PC-3 (cell line): ENCODE data around the gene AIG1. TPM values are rescaled to one million over a fixed set of nuclear protein-coding genes. Genes with fewer than 3 reads are reported as not detected.

ENCODE experiments used
- ATAC-seq: fragments of 200-7000 bp; cut with Tn5 transposase; 2 replicates; pipeline ENCODE4 v1.9.1; 2020; ENCODE audit warnings: mild to moderate bottlenecking, moderate library complexity
- BruUV-seq: library from RNA; stranded (reverse); fragments of 400-500 nt; replicated peaks from 2 replicates; lab custom pipeline; 2021; lab: Mats Ljungman, UMichigan
- CTCF ChIA-PET: fragments of 300-600 bp; sonication (Branson Sonifier 250); formaldehyde crosslinking; loops from one replicate; lab custom pipeline; 2022; ENCODE audit warnings: antibody characterized with exemption; lab: Charles Lee
- POLR2A ChIA-PET: fragments of 300-600 bp; sonication (Branson Sonifier 250); formaldehyde crosslinking; loops from one replicate; lab custom pipeline; 2022; ENCODE audit warnings: antibody characterized with exemption; ENCODE audit not compliant: unreplicated experiment; lab: Charles Lee
- DNase-seq: peaks from one replicate; pipeline ENCODE4 v3.0.0-alpha.2; 2015
- H2AFZ ChIP-seq: fragments of 300-600 bp; sonication (generic); 2 replicates; pipeline ENCODE4 v1.6.0; 2016; ENCODE audit warnings: antibody characterized with exemption, low read length
- H3F3A ChIP-seq: fragments of 300-600 bp; sonication (generic); one replicate; pipeline ENCODE4 v1.6.0; 2017; ENCODE audit warnings: antibody characterized with exemption, low read length, control low read depth, mild to moderate bottlenecking; ENCODE audit not compliant: unreplicated experiment
- H3K27ac ChIP-seq: fragments of 300-600 bp; sonication (generic); 2 replicates; pipeline ENCODE4 v1.5.1; 2016; ENCODE audit warnings: mild to moderate bottlenecking, low read length
- H3K27me3 ChIP-seq: fragments of 300-600 bp; sonication (generic); 2 replicates; pipeline ENCODE4 v1.6.1; 2016; ENCODE audit warnings: low read length, mixed read lengths
- H3K36me3 ChIP-seq: fragments of 300-600 bp; sonication (generic); 2 replicates; pipeline ENCODE4 v1.6.1; 2016; ENCODE audit warnings: low read depth, mixed run types, low read length, mixed read lengths
- H3K4me1 ChIP-seq: fragments of 300-600 bp; sonication (generic); 2 replicates; pipeline ENCODE4 v1.5.1; 2016; ENCODE audit warnings: low read length; ENCODE audit not compliant: insufficient read depth
- H3K4me2 ChIP-seq: fragments of 300-600 bp; sonication (generic); 2 replicates; pipeline ENCODE4 v1.6.0; 2016; ENCODE audit warnings: low read length
- H3K4me3 ChIP-seq: fragments of 300-600 bp; sonication (generic); 2 replicates; pipeline ENCODE4 v1.5.1; 2016; ENCODE audit warnings: mild to moderate bottlenecking, low read length, mixed read lengths
- H3K79me2 ChIP-seq: fragments of 300-600 bp; sonication (generic); 2 replicates; pipeline ENCODE4 v1.6.1; 2017; ENCODE audit warnings: low read length, mixed read lengths
- H3K9ac ChIP-seq: fragments of 300-600 bp; sonication (generic); 2 replicates; pipeline ENCODE4 v1.6.0; 2016; ENCODE audit warnings: mild to moderate bottlenecking, low read length
- H3K9me2 ChIP-seq: fragments of 300-600 bp; sonication (generic); replicated peaks from 2 replicates; pipeline ENCODE4 v1.6.1; 2016; ENCODE audit warnings: mixed run types, low read length, mixed read lengths
- H3K9me3 ChIP-seq: fragments of 300-600 bp; sonication (generic); 2 replicates; pipeline ENCODE4 v1.6.1; 2016; ENCODE audit warnings: low read length, mixed read lengths
- H4K20me1 ChIP-seq: fragments of 300-600 bp; sonication (generic); 2 replicates; pipeline ENCODE4 v1.6.1; 2016; ENCODE audit warnings: low read length, mixed read lengths
- EZH2 ChIP-seq: fragments of 300-600 bp; sonication (generic); IDR thresholded peaks from one replicate; pipeline ENCODE4 v1.6.1; 2017; ENCODE audit warnings: antibody characterized with exemption, mild to moderate bottlenecking, low read length; ENCODE audit not compliant: unreplicated experiment
- EZH2phosphoT487 ChIP-seq: fragments of 300-600 bp; sonication (generic); IDR thresholded peaks from 2 replicates; pipeline ENCODE4 v1.6.1; 2018; ENCODE audit warnings: mild to moderate bottlenecking, antibody characterized with exemption, low read length, borderline replicate concordance
- intact Hi-C: fragments of 100-400 bp; cut with micrococcal nuclease; formaldehyde crosslinking; loops from 2 replicates; pipeline ENCODE4 v1.9.0; 2023
- total RNA-seq: library from RNA; depleted of rRNA; stranded (reverse); fragments of >200 nt; gene quantifications from 2 replicates; pipeline ENCODE4 v1.2.3, GENCODE V29; 2014
- TF ChIP-seq, protein P1 (sequence below): fragments of 300-600 bp; sonication (generic); conservative IDR thresholded peaks from 2 replicates; pipeline ENCODE4 v1.5.1; 2017; ENCODE audit warnings: antibody characterized with exemption, low read depth, mild to moderate bottlenecking, low read length

The AIG1 gene
- total RNA-seq, 1 experiment from 2014 or later, result 32.7 TPM

DNA sequence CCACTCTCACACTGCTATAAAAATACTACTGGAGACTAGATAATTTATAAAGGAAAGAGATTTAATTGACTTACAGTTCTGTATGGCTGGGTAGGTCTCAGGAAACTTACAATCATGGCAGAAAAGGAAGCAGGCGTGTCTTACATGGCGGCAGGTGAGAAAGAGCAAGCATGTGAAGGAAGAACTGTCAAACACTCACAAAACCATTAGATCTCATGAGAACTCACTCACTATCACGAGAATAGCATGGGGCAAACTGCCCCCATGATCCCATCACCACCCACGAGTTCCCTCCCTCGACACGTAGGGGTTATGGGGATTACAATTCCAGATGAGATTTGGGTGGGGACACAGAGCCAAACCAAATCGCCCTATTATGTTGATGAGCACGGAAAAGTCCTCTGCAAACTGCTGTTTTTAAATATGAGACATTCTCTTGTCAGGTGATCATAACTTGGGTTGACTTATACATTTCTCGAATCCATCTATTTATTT is 133.5 kb downstream of the AIG1 start:
- Histone ChIP-seq H3F3A (no peaks in the 10 kb centered on the region), H3K36me3 (no peaks in the 10 kb centered on the region), H3K4me3 (no peak overlapping the region), H3K9me3 (no peaks in the 10 kb centered on the region), H3K27me3 (no peaks in the 10 kb centered on the region), H3K27ac (no peak overlapping the region), H3K79me2 (no peaks in the 10 kb centered on the region), H4K20me1 (no peaks in the 10 kb centered on the region), H3K9me2 (no peaks in the 10 kb centered on the region), H3K4me1 (no peaks in the 10 kb centered on the region; the same call in 1 of the 2 replicates), H2AFZ (no peak overlapping the region), H3K9ac (no peak overlapping the region), H3K4me2 (no peak overlapping the region)
- POLR2A ChIA-PET, result no interaction called here
- TF ChIP-seq EZH2, result no peak
- TF ChIP-seq, protein P1, sequence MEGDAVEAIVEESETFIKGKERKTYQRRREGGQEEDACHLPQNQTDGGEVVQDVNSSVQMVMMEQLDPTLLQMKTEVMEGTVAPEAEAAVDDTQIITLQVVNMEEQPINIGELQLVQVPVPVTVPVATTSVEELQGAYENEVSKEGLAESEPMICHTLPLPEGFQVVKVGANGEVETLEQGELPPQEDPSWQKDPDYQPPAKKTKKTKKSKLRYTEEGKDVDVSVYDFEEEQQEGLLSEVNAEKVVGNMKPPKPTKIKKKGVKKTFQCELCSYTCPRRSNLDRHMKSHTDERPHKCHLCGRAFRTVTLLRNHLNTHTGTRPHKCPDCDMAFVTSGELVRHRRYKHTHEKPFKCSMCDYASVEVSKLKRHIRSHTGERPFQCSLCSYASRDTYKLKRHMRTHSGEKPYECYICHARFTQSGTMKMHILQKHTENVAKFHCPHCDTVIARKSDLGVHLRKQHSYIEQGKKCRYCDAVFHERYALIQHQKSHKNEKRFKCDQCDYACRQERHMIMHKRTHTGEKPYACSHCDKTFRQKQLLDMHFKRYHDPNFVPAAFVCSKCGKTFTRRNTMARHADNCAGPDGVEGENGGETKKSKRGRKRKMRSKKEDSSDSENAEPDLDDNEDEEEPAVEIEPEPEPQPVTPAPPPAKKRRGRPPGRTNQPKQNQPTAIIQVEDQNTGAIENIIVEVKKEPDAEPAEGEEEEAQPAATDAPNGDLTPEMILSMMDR, result no peak
- TF ChIP-seq EZH2phosphoT487, result no peak
- intact Hi-C loops, result no loop called here
- ATAC-seq (no peak), DNase-seq (no peak)
- BruUV-seq, result no TSS peak
- CTCF ChIA-PET, result no interaction called here

DNA sequence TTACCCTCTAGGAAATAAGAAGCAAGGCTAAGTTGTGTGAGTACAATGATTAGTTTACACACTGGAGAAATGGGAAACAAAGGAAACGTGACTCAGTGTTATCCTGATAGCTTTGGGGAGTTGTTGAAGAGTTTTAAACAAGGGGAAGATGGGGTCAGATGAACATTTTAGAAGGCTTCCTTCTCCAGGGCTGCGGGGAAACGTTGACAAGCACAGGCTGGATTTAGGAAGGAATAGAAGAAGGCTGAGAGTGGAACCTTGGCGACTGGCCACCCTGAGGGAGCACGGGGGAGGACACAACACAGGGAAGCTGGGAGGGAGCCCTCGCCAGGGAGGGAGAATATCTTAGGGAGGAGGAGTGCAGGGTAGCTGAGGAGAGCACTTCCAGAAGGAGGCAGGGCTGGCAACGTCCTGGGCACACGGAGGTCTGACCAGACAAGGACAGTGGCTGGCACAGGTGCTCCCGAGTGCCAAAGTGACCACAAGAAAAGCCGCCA is 134.7 kb downstream of the AIG1 start:
- ChIA-PET POLR2A (no interaction called here), CTCF (no interaction called here)
- no TSS peak for BruUV-seq
- no peak overlapping the region for H3K4me3 ChIP-seq
- no peak overlapping the region for H3K9ac ChIP-seq
- H3K9me2 ChIP-seq, result no peaks in the 10 kb centered on the region
- TF ChIP-seq EZH2phosphoT487, result no peak
- no peak for TF ChIP-seq EZH2
- TF ChIP-seq, protein P1, result no peak
- no peaks in the 10 kb centered on the region for H3K79me2 ChIP-seq
- no peak overlapping the region for H3K27ac ChIP-seq
- H3K36me3 ChIP-seq, result no peaks in the 10 kb centered on the region
- H3K4me2 ChIP-seq, result no peak overlapping the region
- no peaks in the 10 kb centered on the region for H3K27me3 ChIP-seq
- no peaks in the 10 kb centered on the region for H4K20me1 ChIP-seq
- no peaks in the 10 kb centered on the region; the same call in 1 of the 2 replicates for H3K4me1 ChIP-seq
- no peak for ATAC-seq
- intact Hi-C loops, result no loop called here
- no peaks in the 10 kb centered on the region for H3K9me3 ChIP-seq
- DNase-seq, result no peak
- H3F3A ChIP-seq, result no peaks in the 10 kb centered on the region
- no peak overlapping the region for H2AFZ ChIP-seq

DNA sequence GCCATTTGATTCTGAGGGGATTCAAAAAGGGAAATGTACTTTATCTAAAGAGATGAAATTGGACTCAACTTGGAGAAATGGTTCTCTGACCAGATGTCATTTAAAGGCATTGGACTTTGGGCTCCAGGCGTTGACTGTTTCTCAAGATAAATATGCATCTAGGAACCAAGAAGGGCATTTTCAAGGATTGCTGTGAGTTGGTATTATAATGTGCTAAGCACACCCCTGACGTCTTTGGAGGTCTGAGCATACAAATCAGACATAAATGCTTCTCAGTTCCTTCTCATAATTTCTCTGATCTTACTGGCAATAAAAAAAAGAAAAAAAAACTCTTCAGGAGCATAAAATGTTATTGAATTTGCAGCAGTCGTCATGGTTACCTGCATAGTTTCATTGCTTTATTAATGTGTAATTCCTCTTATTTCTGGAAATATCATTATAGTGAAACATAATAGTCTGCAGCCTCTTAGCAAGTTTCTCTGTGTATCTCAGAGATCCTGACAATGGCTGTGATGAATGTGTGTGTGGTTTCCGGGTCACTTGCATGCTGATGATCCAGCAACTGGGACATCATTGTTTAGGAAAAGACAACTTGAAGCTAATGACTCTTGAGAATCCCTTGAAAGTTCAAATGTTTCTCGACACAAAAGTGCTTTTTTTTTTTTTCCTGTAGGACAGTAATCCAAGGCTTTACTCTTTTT is 136.0 kb downstream of the AIG1 start:
- TF ChIP-seq, protein P1, result no peak
- no peak for TF ChIP-seq EZH2
- no peak for TF ChIP-seq EZH2phosphoT487
- H3K4me1 ChIP-seq, result no peaks in the 10 kb centered on the region
- no TSS peak for BruUV-seq
- H4K20me1 ChIP-seq, result no peaks in the 10 kb centered on the region
- no peak overlapping the region for H3K27ac ChIP-seq
- H3K9me2 ChIP-seq, result no peaks in the 10 kb centered on the region
- DNase-seq, result no peak
- no peaks in the 10 kb centered on the region for H3F3A ChIP-seq
- H3K9me3 ChIP-seq, result no peaks in the 10 kb centered on the region
- H3K4me2 ChIP-seq, result no peak overlapping the region
- intact Hi-C loops, result no loop called here
- H3K4me3 ChIP-seq, result no peak overlapping the region
- ChIA-PET CTCF (no interaction called here), POLR2A (no interaction called here)
- H3K36me3 ChIP-seq, result no peaks in the 10 kb centered on the region
- no peaks in the 10 kb centered on the region for H3K79me2 ChIP-seq
- no peaks in the 10 kb centered on the region for H3K27me3 ChIP-seq
- no peak for ATAC-seq
- H2AFZ ChIP-seq, result no peak overlapping the region
- H3K9ac ChIP-seq, result no peak overlapping the region
